Measurements from ENCODE around the gene GBA3.

GRCh38 chr4:22712529-22712928 lies 19.8 kb downstream of the GBA3 start:
- no peak for TF ChIP-seq RAD21 (IDR thresholded peaks at IDR 0.05; ENCODE audit: low read depth)
- TF ChIP-seq POLR2AphosphoS5 (IDR thresholded peaks at IDR 0.05; ENCODE audit: low read depth, low read length): no peak
